K562 (cell line): ENCODE data around the gene CDH12. TPM values are rescaled to one million over a fixed set of nuclear protein-coding genes. Genes with fewer than 3 reads are reported as not detected.

Source experiments
- ATAC-seq: fragments of 200-7000 bp; cut with Tn5 transposase; 3 replicates; pipeline ENCODE4 v1.9.1; 2020; ENCODE audit warnings: moderate library complexity
- BruUV-seq: library from RNA; stranded (reverse); fragments of 400-500 nt; replicated peaks from 2 replicates; lab custom pipeline; 2021; lab: Mats Ljungman, UMichigan
- CTCF ChIA-PET: fragments of 300-600 bp; formaldehyde crosslinking; extraction: SDS; loops from one replicate; lab custom pipeline; 2021; ENCODE audit warnings: low intra/inter-chr PET ratio; lab: Yijun Ruan, JAX
- POLR2A ChIA-PET: fragments of 300-600, 350-650 bp; sonication (Branson Sonifier 250); formaldehyde crosslinking; extraction: SDS; loops from one replicate; lab custom pipeline; 2021; ENCODE audit warnings: antibody characterized with exemption, inconsistent platforms; lab: Yijun Ruan, JAX
- DNase-seq, 4 experiments: peaks; one replicate each; pipeline versions ENCODE4 v3.0.0 to v3.0.0-alpha.2; 2011 to 2018; ENCODE audit warnings: low spot score in 3 of 4, mixed read lengths in 3 of 4; ENCODE audit errors: extremely low read depth in 1 of 4
- FAIRE-seq: peaks from 2 replicates; lab custom pipeline; 2011; peaks lifted over from hg19 to GRCh38; lab: Jason Lieb, UNC
- H2AFZ ChIP-seq: 2 replicates; pipeline ENCODE4 v1.6.0; 2011; ENCODE audit warnings: low read depth, low read length, control low read depth, inconsistent platforms
- H3K27ac ChIP-seq: fragments of 200-600 bp; 3 replicates; pipeline ENCODE4 v1.8.0; 2011; ENCODE audit warnings: low read depth, mild to moderate bottlenecking, control low read depth, inconsistent platforms, low read length, moderate library complexity, mixed read lengths; ENCODE audit errors: extremely low read depth
- H3K27me3 ChIP-seq, 2 experiments: fragments of 300-600 bp in 1 of 2; 2 replicates in 1 of 2; 3 replicates in 1 of 2; pipeline versions ENCODE4 v1.6.0 to v1.8.0; 2011; ENCODE audit warnings: inconsistent platforms in 2 of 2, low read length in 2 of 2, mild to moderate bottlenecking in 1 of 2, mixed read lengths in 1 of 2, moderate library complexity in 1 of 2; ENCODE audit not compliant: control insufficient read depth in 2 of 2, insufficient read depth in 2 of 2
- H3K36me3 ChIP-seq: fragments of 300-600 bp; 3 replicates; pipeline ENCODE4 v1.8.0; 2011; ENCODE audit warnings: mild to moderate bottlenecking, low read length, inconsistent platforms; ENCODE audit not compliant: control insufficient read depth, insufficient read depth
- H3K4me1 ChIP-seq, 2 experiments: fragments of 200-600 bp in 1 of 2; replicated peaks in 1 of 2; 2 replicates in 1 of 2; 3 replicates in 1 of 2; pipeline versions ENCODE4 v1.5.1 to v1.8.0; 2011; ENCODE audit warnings: inconsistent platforms in 2 of 2, low read length in 2 of 2, mild to moderate bottlenecking in 1 of 2, mixed read lengths in 1 of 2, moderate library complexity in 1 of 2; ENCODE audit not compliant: control insufficient read depth in 2 of 2, insufficient read depth in 2 of 2
- H3K4me2 ChIP-seq: 2 replicates; pipeline ENCODE4 v1.6.1; 2011; ENCODE audit warnings: low read length, control low read depth, inconsistent platforms, mixed read lengths; ENCODE audit not compliant: insufficient read depth
- H3K4me3 ChIP-seq: fragments of 200-600 bp; sonication (generic), shearing (Covaris generic); 2 replicates; pipeline ENCODE4 v1.5.1; 2016; ENCODE audit warnings: control low read depth, inconsistent platforms
- H3K79me2 ChIP-seq: fragments of 200-600 bp; 3 replicates; pipeline ENCODE4 v1.8.0; 2011; ENCODE audit warnings: low read length, inconsistent platforms; ENCODE audit not compliant: control insufficient read depth, insufficient read depth
- H3K9ac ChIP-seq, 2 experiments: 2 replicates each; pipeline versions ENCODE4 v1.6.0 to v1.6.1; 2011; ENCODE audit warnings: low read depth in 2 of 2, low read length in 2 of 2, control low read depth in 1 of 2, inconsistent platforms in 1 of 2, mild to moderate bottlenecking in 1 of 2, mixed read lengths in 1 of 2; ENCODE audit not compliant: insufficient read depth in 1 of 2
- H3K9me1 ChIP-seq: one replicate; pipeline ENCODE4 v1.6.0; 2011; ENCODE audit warnings: inconsistent platforms, mild to moderate bottlenecking, low read length, moderate library complexity; ENCODE audit not compliant: control insufficient read depth, insufficient read depth
- H3K9me3 ChIP-seq: replicated peaks from 2 replicates; pipeline ENCODE4 v1.5.1; 2011; ENCODE audit warnings: low read depth, low read length, inconsistent platforms; ENCODE audit not compliant: control insufficient read depth, insufficient read depth
- H4K20me1 ChIP-seq: replicated peaks from 2 replicates; pipeline ENCODE4 v1.6.1; 2011; ENCODE audit warnings: low read length, inconsistent platforms, mixed read lengths; ENCODE audit not compliant: control insufficient read depth, insufficient read depth
- CHD4 ChIP-seq: fragments of 200-600 bp; sonication (generic); IDR thresholded peaks from 3 replicates; pipeline ENCODE4 v1.6.1; 2012; ENCODE audit warnings: low read depth, mild to moderate bottlenecking, mixed read lengths, low read length, inconsistent platforms; ENCODE audit not compliant: insufficient read depth, insufficient replicate concordance, poor library complexity, severe bottlenecking
- FOSL1 ChIP-seq: fragments of 200-800 bp; sonication (Bioruptor generic); conservative IDR thresholded peaks from 2 replicates; pipeline ENCODE4 v1.6.1; 2016; ENCODE audit warnings: missing genetic modification characterization, missing compliant biosample characterization
- FOXJ2 ChIP-seq: fragments of 200-800 bp; sonication (Bioruptor generic); IDR thresholded peaks from 2 replicates; pipeline ENCODE4 v1.6.1; 2016; ENCODE audit warnings: missing genetic modification characterization, missing compliant biosample characterization
- GATA2 ChIP-seq: sonication (generic); formaldehyde crosslinking; IDR thresholded peaks from 2 replicates; pipeline ENCODE4 v1.4.0; 2020; ENCODE audit warnings: mild to moderate bottlenecking, missing genetic modification reagents
- NR4A1 ChIP-seq, 2 experiments: fragments of 250-450 bp in 1 of 2; fragments of 450-650 bp in 1 of 2; sonication (Bioruptor Pico) in 1 of 2; IDR thresholded peaks; 2 replicates each; pipeline versions ENCODE4 v1.4.0 to v1.6.1; 2016 to 2020; ENCODE audit warnings: mild to moderate bottlenecking in 2 of 2, missing compliant biosample characterization in 1 of 2, missing genetic modification characterization in 1 of 2, moderate library complexity in 1 of 2
- RNF2 ChIP-seq: sonication (generic); IDR thresholded peaks from 2 replicates; pipeline ENCODE4 v1.6.1; 2016
- SAFB ChIP-seq: fragments of 200-400 bp; formaldehyde crosslinking; IDR thresholded peaks from 2 replicates; pipeline ENCODE4 v1.6.1; 2017; ENCODE audit warnings: low read depth, low read length, borderline replicate concordance
- SMC3 ChIP-seq: conservative IDR thresholded peaks from 2 replicates; pipeline ENCODE4 v1.6.1; 2011; ENCODE audit warnings: low read depth, low read length, improper control_type of control experiment; ENCODE audit not compliant: insufficient read depth
- ZBTB7A ChIP-seq: IDR thresholded peaks from 2 replicates; pipeline ENCODE4 v1.6.1; 2011; ENCODE audit warnings: low read depth, mild to moderate bottlenecking, low read length, moderate library complexity, borderline replicate concordance; ENCODE audit not compliant: control insufficient read depth
- ZNF318 ChIP-seq, 2 experiments: fragments of 450-650 bp; IDR thresholded peaks; 2 replicates each; pipeline ENCODE4 v1.6.1; 2016; ENCODE audit warnings: mild to moderate bottlenecking in 2 of 2, borderline replicate concordance in 1 of 2, low read depth in 1 of 2, moderate library complexity in 1 of 2
- ZNF354B ChIP-seq: fragments of 250-450 bp; sonication (Bioruptor Pico); IDR thresholded peaks from 2 replicates; pipeline ENCODE4 v1.4.0; 2020
- ZNF699 ChIP-seq: fragments of 250-450 bp; sonication (Bioruptor Pico); IDR thresholded peaks from 2 replicates; pipeline ENCODE4 v1.8.0; 2021; ENCODE audit warnings: mild to moderate bottlenecking, moderate library complexity; ENCODE audit not compliant: insufficient replicate concordance
- WGBS: fragments of 100-300 bp; shearing (Covaris generic); methylation state at CpG from one replicate; pipeline ENCODE4 v1.1.6; 2016; ENCODE audit warnings: low coverage, mixed read lengths; ENCODE audit not compliant: insufficient coverage; ENCODE audit errors: missing lambda C conversion rate; 5-methylcytosine and 5-hydroxymethylcytosine counted together
- in situ Hi-C: fragments of 300-500 bp; cut with MboI; formaldehyde crosslinking; loops from 4 replicates; pipeline ENCODE4 v1.15.0; 2018; ENCODE audit warnings: inconsistent platforms, mixed read lengths
- intact Hi-C: fragments of 100-400 bp; cut with micrococcal nuclease; formaldehyde crosslinking; loops from 2 replicates; pipeline ENCODE4 v1.14.2; 2022
- polyA plus RNA-seq, 8 experiments: library from polyadenylated mRNA; depleted of rRNA in 4 of 8; stranded (reverse) in 5 of 8; unstranded in 3 of 8; fragments of >200 nt; fragmentation: Nextera tagmentation in 2 of 8; fragmentation: Illumina TruSeq in 1 of 8; extraction: Ambion mirVana in 2 of 8; extraction: Trizol in 1 of 8; gene quantifications; 2 replicates each; pipeline versions ENCODE4 v1.2.1 to v1.2.3, GENCODE V29; 2011 to 2014; ENCODE audit warnings: inconsistent platforms in 1 of 8, missing spikeins in 1 of 8
- total RNA-seq, 7 experiments: library from RNA; depleted of rRNA in 6 of 7; stranded (reverse); fragments of >200 nt in 6 of 7; fragmentation: Illumina TruSeq in 2 of 7; extraction: Trizol in 2 of 7; gene quantifications; 2 replicates each; pipeline versions ENCODE4 v1.2.1 to v1.2.3, GENCODE V29; 2011 to 2021; ENCODE audit warnings: low replicate concordance in 1 of 7

Gene CDH12
- total and polyA plus RNA-seq, 9 of the 15 experiments (the other 6 are each of a cell fraction or from before 2014, with no cell fraction given), result 0.03 to 1.7 (median 0.37) TPM

- Histone ChIP-seq H3K9me1 (no peaks in the 10 kb centered on the region), H3K9ac (no peak overlapping the region), H3K27ac (no peak overlapping the region), H2AFZ (no peak overlapping the region), H3K36me3 (no peaks in the 10 kb centered on the region), H3K4me1 (no peaks in the 10 kb centered on the region), H3K4me2 (no peak overlapping the region), H3K79me2 (no peaks in the 10 kb centered on the region), H3K27me3 (no peaks in the 10 kb centered on the region), H3K4me3 (no peak overlapping the region), H4K20me1 (no peaks in the 10 kb centered on the region), H3K9me3 (0 out of 2 replicates have a peak, but pooled peaks cover 2% of the 10 kb centered on the region)
- FAIRE-seq (no peak), ATAC-seq (no peak), DNase-seq (no peak)
- 0% methylated on average over 1 of the region's 1 CpG for WGBS
- intact Hi-C loops (no loop called here), in situ Hi-C loops (no loop called here)
- CTCF ChIA-PET, result no interaction called here
- no TSS peak for BruUV-seq
- POLR2A ChIA-PET, result no interaction called here
- TF ChIP-seq FOSL1 (tag), result no peak
- no peak for TF ChIP-seq ZNF699 (CRISPR knock-in tag)
- TF ChIP-seq SAFB, result no peak
- TF ChIP-seq SMC3, result no peak
- TF ChIP-seq RNF2, result no peak
- no peak for TF ChIP-seq ZNF354B (CRISPR knock-in tag)
- no peak for TF ChIP-seq FOXJ2
- no peak for TF ChIP-seq GATA2 (CRISPR knock-in tag)
- TF ChIP-seq ZBTB7A, result no peak
- TF ChIP-seq CHD4, result no peak
- no peak for TF ChIP-seq ZNF318 (IDR thresholded peaks at IDR 0.05; ENCODE audit: borderline replicate concordance in 1 of 2, low read depth in 1 of 2)
- TF ChIP-seq NR4A1 (CRISPR knock-in tag; IDR thresholded peaks at IDR 0.05), result no peak
- no peak for TF ChIP-seq NR4A1 (tag; IDR thresholded peaks at IDR 0.05)
These were observed 65.3 kb downstream of the CDH12 start for GRCh38 chr5:22787807-22788206.
